Measurements from ENCODE around the gene FHIT.

Gene FHIT

GRCh38 chr3:60703956-60704736 lies 547.1 kb downstream of the FHIT start:
- no peak for DNase-seq (ENCODE audit: low spot score)
- TF ChIP-seq CTCF (IDR thresholded peaks at IDR 0.05; ENCODE audit: borderline replicate concordance, control extremely low read depth, extremely low read depth, insufficient read depth, missing control alignments): no peak
- in situ Hi-C loops (cut with MboI; ENCODE audit: low sequenced_read_pairs, unreplicated experiment): no loop called here

DNA sequence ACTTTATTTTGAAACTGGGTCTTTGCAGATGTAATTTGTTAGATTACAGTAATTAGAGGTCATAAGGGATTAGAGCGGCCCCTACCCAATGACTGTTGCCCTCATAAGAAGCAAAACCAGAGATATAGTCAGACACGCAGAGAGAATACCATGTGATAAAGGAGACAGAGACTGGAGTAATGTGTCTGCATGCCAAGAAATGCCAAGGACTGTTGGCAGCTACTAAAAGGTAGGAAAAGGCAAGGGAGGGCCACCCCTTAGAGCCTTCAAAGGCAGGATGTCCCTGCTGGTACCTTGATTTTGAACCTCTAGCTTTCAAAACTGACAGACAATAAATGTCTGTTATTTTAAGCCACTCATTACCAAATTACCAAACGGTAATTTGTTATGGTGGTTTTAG lies 548.2 kb downstream of the FHIT start:
- no peak for DNase-seq (ENCODE audit: low spot score)
- TF ChIP-seq CTCF (IDR thresholded peaks at IDR 0.05; ENCODE audit: borderline replicate concordance, control extremely low read depth, extremely low read depth, insufficient read depth, missing control alignments): no peak
- in situ Hi-C loops (cut with MboI; ENCODE audit: low sequenced_read_pairs, unreplicated experiment): no loop called here

DNA sequence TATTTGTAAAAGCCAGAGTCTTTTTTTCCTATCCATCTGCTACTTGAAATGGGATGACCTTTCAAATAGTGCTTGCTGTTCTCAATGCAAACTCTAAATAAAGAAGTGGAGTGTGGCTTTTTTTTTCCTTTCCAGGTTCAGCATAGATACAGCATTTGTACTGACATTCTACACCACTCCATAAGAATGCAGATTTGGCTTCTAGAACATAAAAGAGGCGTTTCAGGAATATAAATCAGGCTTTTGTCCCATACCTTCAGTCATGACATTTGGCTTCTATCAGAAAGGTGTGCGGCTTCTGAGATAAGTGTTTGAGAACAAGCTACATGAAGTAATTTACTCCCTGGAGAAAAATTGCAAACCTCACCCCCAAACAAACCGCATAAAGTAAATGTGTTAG lies 553.1 kb downstream of the FHIT start:
- no peak for DNase-seq (ENCODE audit: low spot score)
- TF ChIP-seq CTCF (IDR thresholded peaks at IDR 0.05; ENCODE audit: borderline replicate concordance, control extremely low read depth, extremely low read depth, insufficient read depth, missing control alignments): no peak
- in situ Hi-C loops (cut with MboI; ENCODE audit: low sequenced_read_pairs, unreplicated experiment): no loop called here

GRCh38 chr3:60697132-60697531 lies 554.1 kb downstream of the FHIT start:
- in situ Hi-C loops (cut with MboI; ENCODE audit: low sequenced_read_pairs, unreplicated experiment): no loop called here
- TF ChIP-seq CTCF (IDR thresholded peaks at IDR 0.05; ENCODE audit: borderline replicate concordance, control extremely low read depth, extremely low read depth, insufficient read depth, missing control alignments): no peak
- DNase-seq (ENCODE audit: low spot score): no peak

DNA sequence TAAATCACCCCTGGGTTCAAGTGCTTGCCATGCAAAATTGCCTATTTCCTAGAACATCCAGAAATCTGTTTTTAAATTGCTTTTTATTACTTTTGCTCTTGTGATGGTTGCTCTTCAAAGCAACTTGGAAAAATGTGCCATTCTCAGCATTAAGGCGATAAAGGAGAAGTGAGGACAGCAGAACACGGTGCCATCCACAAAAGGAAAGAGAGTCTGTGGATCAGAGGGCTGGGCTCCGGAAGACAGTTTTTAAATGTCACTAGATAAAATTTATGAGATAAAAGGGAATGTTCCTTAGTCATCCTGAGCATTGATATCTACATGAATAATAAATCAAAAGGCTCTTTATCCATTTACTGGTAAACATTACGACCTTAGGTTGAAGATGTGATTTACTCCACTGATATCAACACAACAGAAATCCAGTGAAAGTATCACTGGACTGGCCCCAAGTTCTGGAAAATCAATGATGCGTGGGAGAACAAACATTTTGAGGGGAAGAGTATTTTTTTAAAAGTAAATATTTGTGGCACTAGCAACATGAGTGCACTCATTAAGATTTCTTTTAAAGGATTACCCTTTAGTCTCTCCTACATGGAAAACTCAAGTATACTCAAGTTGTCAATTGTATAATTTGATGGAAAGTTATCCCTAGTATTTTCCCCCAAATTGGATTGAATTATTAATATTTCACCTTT lies 554.7 kb downstream of the FHIT start:
- in situ Hi-C loops (cut with MboI; ENCODE audit: low sequenced_read_pairs, unreplicated experiment): no loop called here
- DNase-seq (ENCODE audit: low spot score): no peak
- no peak for TF ChIP-seq CTCF (IDR thresholded peaks at IDR 0.05; ENCODE audit: borderline replicate concordance, control extremely low read depth, extremely low read depth, insufficient read depth, missing control alignments)

- in situ Hi-C loops (cut with MboI; ENCODE audit: low sequenced_read_pairs, unreplicated experiment): no loop called here
- no peak for TF ChIP-seq CTCF (IDR thresholded peaks at IDR 0.05; ENCODE audit: borderline replicate concordance, control extremely low read depth, extremely low read depth, insufficient read depth, missing control alignments)
- DNase-seq (ENCODE audit: low spot score): no peak
These were observed 575.8 kb downstream of the FHIT start for GRCh38 chr3:60675424-60675823.
